HG02763 (cell line): ENCODE measurements around the gene CTAGE6.
"Not testable (repeated sequence)": the region's sequence is repeated elsewhere in the genome, so short reads cannot be mapped to it uniquely, and the experiment has no call there.

Experiments used
- ATAC-seq: cut with Tn5 transposase; IDR thresholded peaks from one replicate; pipeline ENCODE4 v1.9.1; 2021; ENCODE audit warnings: mild to moderate bottlenecking, moderate library complexity; ENCODE audit not compliant: unreplicated experiment

Gene CTAGE6

GRCh38 chr7:143715543-143716193 is 41.8 kb downstream of the CTAGE6 start:
- not testable (repeated sequence) for ATAC-seq

GRCh38 chr7:143714581-143715454 is 42.7 kb downstream of the CTAGE6 start:
- ATAC-seq, result not testable (repeated sequence)

DNA sequence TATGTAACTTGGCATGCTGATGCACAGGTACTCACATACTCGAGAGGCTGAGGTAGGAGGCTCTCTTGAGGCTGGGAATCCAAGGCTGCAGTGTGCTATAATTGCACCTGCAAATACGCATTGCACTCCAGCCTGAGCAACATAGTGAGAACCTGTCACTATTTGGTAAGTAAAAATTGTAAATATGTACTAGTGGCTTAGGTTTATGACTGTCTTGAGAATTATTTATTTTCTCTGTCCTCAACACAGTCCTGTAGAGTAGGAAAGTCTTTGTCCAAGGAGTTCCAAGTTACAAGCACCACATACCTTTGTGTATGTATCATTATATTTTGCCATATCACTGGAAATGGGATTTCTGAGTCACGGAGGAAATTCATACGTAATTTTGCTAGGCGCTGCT is 45.1 kb downstream of the CTAGE6 start:
- not testable (repeated sequence) for ATAC-seq

- ATAC-seq, result not testable (repeated sequence)
Measured at GRCh38 chr7:143711727-143712324, 45.7 kb downstream of the CTAGE6 start.

GRCh38 chr7:143709895-143710294 is 47.6 kb downstream of the CTAGE6 start:
- ATAC-seq, result not testable (repeated sequence)
